A172 (cell line): ENCODE results near the gene MAD1L1. TPM values are rescaled to one million over a fixed set of nuclear protein-coding genes. Genes with fewer than 3 reads are reported as not detected.
"Not testable (repeated sequence)": the region's sequence is repeated elsewhere in the genome, so short reads cannot be mapped to it uniquely, and the experiment has no call there.

ENCODE experiments used
- DNase-seq: peaks from one replicate; pipeline ENCODE4 v3.0.0-alpha.2; 2015; ENCODE audit warnings: low spot score
- total RNA-seq: library from RNA; depleted of rRNA; stranded (reverse); fragments of >200 nt; shearing (Covaris generic); gene quantifications from 2 replicates; pipeline ENCODE4 v1.2.3, GENCODE V29; 2014

Gene MAD1L1
- total RNA-seq, 1 experiment from 2014 or later: 127 TPM

DNA sequence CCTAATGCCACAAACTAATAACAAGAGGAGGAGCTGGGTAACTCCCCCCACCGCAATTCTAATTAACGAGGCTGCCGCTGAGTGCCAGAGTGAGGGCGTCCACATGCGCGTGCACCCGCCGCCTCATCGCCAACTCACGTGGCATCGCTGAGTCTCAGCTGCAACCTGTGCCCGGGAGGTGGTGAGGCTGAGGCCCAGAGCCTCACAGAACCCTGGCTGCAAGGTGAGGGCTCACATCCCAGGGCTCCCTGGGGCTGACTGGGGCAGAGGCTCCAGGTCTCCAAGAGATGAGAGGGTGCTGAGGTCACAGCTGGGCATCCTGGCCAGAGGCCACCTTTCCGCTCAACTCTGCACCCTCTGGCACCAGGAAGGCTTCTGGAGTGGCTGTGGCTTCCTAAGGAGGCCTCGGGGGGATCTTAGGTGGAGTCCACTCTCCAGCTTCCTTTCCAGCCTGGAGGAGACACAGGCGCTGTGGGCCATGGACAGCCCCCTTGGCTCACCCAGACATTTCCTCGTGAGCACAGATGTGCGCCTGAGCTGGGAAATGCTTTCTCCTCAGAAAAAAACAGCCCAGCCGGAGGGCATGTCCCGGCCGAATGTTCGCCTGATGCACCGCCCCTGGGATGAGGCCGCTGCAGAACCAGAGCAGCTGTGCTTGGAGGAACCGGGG, 242.6 kb downstream of the MAD1L1 start:
- no peak for DNase-seq

DNA sequence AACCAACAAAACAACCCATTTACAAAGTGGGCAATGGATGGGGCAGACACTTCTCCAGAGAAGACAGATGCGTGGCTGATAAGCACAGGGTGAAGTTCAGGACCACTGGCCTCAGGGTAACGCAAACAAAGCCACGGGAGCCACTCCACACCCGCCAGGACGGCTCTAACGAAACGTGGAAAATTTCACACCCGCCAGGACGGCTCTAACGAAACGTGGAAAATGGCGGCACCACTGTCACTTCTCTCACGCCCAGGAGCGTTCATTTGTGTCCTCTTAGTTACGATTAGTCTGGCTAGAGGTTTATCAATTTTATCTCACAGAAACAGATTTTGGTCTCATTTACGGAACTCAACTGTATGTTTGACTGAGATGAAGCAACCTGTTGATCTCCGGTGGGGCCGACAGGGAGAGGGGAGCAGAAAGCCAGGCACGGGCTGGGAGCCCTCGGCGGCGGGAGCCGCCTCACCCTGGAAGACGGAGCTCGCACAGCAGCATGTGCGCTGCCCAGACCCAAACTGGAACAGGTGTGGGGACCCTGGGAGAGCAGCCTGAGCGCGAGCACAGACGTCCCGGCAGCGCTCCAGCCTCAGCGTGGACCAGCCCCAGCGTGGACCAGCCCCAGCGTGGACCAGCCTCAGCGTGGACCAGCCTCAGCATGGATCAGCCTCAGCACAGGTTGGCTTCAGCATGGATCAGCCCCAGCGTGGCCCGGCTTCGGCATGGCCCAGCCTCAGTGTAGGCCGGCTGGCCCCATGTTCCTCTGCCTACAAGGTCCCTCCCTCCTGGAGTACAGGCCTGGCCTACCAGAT, 243.5 kb downstream of the MAD1L1 start:
- DNase-seq: no peak

DNA sequence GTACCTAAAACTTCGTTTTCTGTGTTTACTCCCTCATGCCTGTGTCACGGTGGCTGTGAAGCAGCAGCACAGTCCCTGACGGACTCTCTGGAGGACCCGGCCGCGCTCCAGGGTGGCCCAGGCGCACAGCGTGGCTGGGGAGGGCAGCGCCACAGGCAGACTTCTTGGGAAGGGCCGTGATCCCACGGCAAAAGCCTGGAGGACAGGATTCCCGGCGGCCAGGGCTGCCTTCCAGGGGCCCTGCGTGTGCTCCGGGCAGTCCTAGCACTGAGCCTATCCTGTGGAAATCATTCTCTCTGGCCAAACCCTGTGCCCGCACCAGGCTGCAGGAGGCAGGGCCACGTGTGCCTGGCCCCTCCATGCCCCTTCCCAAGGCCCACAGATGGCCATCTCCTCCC, 244.2 kb downstream of the MAD1L1 start:
- DNase-seq: no peak

DNA sequence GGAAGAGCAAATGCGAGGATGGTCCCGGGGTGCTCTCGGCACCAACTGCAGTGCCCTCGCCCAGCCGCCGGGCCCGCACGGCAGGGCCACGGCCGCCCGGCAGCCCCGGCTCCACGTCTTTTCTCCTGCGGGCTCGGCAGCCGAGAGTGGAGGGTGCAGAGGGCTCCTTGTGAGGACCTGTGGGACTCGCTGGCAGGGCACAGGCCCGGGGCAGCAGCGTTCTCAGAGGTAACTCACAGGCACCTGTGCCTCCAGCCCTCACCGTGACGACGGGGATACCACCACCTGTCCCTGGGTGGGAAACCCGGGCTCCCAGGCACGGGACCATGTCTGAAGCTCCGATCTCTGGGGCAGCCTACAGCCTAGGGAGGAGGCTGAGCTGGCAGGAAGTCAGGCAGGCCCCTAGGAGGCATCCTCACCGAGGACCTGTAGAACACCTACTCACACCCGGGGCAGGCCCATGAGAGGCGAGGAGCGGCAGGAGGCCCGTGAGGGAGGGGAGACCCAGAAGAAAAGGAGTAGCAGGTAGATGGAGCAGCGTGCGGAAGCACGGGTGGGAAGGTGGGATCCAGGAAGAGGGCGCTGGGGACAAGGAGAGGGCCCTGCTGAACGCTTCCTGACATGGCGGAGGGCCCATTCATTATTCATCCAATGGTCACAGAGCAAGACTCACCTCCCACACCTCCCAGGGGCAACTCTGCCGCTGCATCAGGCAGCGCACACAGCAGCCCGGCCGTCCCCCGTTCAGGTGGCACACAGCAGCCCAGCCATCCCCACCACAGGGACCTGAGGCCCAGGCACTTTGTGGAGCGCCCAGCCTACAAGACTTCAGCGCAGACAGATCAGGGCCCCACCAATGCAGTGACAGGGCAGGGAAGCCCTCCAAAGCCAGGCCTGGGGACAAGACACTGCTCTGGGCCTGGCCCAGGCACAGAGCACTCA, 244.9 kb downstream of the MAD1L1 start:
- no peak for DNase-seq

DNA sequence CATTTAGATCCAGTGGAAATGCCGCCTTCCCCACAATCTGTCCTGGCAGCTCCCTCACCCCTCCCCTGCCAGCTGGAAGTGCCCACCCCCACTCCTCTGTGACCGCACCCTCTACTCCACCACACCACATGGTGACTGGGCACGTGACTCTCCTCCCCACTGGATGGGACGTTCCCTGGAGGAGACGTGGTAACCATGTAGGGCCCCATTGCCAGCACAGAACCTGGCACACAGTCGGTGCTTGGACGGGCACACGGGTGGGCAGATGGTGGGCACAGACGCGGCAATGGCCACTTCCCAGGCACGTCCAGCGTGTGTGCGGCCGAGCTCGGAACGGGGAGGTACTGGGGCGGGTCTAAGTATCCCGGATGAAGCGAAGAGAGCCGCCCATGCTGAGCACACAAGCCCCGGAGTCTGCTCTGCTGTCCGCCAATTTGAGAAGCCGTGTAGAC, 245.6 kb downstream of the MAD1L1 start:
- DNase-seq: no peak

DNA sequence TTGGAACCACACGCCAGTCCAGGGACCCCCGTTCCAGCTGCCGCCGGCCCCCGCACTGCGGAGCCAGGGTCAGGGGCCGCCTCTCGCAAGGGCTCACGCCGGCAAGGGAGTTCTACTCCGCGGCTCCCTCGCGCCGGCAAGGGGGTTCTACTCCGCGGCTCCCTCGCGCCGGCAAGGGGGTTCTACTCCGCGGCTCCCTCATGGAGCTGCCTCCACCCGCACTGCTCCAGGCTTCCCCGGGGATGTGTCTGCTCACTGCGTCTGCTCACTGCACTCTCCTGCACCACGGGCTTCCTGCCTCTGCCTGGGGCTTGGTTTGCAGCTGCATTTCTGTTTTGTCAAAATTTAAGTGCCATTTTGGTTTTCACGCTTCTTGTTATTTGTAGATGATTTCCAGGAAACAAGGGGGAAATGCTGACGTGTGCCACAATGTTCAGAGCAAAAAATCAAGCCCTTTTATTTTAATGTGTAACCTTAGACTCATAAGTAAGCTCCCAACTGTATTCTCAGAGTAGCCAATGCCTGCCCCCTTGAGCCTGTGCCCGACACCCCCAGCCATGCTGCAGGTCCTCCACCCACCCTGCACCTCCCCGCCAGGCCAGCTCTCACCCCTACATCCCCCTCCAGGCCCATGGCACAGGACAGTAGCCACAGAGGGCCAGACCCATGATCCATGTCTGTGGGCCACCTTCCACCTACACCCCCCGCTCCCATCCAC, 246.2 kb downstream of the MAD1L1 start:
- no peak for DNase-seq

DNA sequence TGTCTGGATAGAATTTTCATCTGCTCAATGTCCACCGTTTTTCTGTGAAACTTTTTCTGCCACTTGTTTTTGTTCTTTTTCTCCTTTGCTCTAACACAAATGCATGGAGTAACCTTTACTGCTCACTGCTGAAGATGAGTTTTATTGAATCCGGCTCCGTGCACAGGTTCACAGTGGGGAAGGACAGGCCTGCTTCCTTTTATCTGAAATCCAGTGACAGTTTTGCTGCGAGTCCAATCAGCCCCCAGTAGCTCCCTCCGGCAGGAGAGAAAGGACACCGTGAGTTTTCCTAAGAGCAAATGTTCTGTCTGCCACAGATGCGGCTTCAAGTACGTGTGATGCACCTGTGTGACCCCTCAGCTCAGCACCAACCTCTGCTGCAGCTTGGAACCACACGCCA, 246.8 kb downstream of the MAD1L1 start:
- DNase-seq: no peak

DNA sequence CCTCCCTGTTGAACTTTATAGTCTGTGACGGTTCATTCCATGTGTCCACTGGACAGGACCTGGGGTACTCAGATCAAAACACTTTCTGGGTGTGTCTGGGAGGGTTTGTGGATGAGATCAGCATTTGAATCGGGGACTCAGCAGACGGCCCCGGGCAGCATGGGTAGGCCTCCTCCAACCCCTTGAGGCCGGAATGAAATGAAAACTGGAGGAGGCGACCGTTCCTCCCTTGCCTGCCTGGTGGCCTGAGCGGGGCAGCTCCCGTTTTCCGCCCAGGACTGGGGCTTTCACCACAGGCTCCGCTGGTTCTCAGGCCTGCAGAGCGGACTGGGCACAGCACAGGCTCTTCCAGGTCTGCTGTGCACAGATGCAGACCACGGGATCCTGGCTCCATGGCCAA, 247.7 kb downstream of the MAD1L1 start:
- DNase-seq: no peak

DNA sequence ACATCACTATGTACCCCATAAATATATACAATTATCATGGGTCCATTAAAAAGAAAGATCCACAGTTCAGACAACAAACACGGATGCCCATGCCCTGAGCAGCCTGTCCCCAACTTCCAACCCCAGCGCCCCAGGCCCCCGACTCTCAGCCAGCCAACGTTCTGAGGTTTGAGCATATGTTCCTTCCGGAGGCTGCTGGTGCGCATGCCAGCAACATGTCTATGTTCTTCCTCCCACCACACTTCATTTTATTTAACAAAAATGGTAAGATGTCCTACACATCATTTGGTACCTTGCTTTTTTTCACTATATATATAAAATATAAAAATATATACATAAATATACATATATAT, 250.9 kb downstream of the MAD1L1 start:
- no peak for DNase-seq

DNA sequence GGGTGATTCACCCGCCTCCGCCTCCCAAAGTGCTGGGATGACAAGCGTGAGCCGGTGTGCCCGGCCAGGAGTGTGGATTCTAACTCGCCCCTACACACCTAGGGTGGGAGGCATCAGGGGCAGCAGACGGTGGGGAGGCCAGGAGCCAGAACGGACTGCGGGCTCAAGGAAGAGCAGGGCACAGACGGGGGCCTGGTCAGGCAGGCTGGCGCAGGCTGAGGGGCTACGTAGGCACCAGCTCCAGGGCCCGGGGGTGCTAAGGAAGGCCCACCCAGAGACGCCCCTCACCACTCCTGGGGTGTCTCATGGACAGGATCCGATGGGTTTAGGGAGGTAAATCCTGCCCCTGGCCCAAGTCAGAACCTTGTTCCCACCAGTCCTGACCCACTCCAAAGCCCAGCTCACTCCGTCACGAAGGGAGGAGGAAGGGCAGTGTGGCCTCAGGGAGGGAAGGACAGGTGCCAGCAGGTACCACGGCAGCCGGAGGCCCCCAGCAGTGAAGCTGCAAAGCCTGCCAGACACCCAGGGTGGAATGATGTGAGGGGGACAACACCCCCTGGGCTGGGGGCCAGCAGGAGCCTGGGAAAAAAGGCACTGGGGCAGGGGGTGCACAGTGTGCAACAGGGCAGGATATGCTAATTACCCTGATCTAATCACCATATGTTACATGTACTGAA, 251.4 kb downstream of the MAD1L1 start:
- no peak for DNase-seq

DNA sequence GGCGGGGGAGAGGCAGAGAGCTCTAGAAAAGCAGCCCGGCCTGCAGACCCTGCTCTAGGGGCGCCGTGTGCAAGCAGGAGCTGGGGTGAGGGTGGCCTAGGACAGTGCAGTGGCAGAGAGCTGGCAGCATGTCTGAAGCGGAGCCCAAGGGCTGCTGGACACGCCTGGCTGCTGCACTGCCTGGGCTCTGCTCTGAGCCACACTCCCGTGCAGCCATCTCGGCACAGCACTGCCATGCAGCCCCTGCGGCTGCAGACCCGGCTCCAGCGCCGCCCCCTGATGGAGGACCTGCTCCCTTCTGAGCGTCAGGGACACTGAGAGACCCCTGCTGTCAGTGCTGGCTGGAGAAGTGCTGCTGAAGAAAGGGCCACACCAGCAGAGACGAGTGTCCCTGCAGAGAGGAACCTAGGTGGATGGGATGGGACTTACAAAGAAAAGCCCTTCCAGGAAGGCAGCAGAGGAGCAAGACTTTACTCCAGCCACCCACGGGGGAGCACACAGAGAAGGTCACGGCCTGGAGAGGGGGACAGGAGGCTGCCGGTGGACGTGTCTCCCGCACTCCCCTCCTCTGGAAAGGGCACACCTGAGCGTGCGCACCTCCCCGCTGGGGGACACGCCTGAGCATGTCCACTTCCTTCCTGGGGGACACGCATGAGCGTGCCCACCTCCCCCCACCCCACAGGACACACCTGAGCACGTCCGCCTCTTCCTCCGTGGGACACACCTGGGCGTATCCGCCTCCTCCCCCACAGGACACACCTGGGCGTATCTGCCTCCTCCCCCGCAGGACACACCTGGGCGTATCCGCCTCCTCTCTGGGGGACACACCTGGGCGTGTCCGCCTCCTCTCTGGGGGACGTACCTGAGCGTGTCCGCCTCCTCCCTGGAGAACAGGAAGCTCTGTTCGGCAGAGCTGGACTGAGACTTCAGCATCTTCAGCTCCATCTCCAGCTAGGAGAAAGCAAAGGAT, 252.9 kb downstream of the MAD1L1 start:
- DNase-seq: no peak

DNA sequence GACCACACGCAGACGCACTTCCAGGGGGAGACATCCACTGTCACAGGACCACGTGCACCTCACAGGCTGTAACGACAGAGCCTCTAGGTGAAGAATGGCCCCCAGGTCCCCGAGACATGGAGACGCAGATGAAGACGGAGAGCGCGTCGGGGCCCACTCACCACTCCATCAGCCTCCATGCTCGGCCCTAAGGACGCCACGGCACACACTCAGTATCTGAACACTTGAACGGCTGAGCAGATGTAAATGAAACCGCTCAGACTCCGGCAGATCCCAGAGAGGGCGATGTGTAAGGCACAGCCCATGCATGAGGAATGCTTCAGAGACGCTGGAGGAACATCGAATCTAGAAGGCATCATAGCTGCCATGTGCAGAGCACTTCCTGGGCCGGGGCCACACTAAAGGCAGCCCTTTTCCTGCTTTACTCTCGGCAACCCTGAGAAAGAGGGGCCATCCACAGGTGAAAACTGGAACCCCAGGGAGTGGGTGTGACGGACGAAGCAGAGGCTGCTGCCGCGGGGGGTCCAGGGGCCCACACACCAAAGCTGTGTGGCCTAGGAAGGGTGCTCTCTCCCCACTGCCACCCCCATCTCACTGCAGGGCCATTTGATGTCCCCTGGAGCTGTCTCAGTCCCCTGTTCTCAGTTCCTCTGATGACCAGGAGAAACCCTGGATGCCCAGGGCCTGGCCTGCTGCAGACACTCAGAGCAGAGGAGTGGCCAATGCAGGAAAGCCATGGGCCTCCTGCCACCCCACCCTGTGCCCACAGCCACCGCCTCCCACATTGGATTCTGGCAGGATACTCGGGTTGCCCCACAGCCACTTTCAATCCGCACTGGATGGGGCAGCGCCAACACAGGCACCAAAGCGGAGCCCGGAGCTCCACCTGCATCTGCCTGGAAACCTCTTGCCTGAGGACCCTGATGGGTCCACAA, 253.8 kb downstream of the MAD1L1 start:
- no peak for DNase-seq

DNA sequence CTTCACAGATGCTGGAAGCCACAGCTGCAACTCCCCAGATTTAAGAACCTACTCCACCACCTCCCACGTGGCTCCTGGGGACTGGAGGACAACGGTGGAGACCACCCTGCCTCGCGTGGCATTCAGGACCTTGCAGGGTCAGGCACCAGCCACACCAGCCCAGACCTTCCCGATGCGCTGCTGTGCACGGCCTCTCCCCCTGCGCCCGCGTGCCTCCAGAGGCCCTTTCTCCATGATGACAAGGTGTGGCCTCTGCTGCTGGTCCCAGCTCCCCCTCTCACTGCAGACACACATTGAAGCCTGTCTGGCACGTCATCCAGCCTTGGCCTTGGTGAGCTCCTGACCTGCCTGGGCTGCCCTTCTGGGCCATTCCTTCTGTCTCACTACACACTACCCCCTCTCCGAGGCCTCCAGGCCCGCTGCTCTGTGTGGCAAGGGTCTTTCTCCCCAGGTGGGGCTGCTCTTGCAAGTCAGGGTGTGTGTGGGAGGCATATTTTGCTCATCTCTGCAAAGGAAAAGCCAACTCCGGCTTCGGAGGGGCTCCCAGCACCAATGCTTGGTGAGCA, 254.8 kb downstream of the MAD1L1 start:
- no peak for DNase-seq

DNA sequence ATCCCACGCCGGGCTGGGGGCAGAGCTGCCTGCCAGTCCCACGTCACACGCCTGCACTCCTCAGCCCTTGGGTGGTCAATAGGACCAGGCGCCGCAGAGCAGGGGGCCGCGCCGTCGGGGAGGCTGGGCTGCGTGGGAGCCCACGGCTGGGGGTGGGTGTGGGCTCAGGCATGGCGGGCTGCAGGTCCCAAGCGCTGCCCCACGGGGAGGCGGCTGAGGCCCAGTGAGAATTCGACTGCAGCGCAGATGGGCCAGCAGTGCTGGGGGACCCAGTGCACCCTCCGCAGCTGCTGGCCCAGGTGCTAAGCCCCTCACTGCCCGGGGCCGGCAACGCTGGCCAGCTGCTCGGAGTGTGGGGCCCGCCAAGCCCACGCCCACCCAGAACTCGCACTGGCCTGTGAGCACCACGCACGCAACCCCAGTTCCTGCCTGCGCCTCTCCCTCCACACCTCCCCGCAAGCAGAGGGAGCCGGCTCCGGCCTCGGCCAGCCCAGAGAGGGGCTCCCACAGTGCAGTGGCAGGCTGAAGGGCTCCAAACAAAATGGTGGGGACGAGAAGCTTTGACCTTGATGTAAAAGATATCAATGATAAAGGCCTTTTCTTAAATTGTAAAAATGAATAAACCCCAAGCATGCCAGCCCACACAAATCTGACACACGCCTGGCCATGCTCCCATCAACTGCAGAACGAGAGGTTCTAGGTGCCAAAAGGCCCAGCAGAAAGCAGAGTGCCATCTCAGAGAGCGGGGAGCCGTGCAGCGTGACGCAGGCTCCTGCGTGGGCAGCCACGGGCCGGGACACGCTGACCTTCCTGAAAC, 255.5 kb downstream of the MAD1L1 start:
- no peak for DNase-seq

DNA sequence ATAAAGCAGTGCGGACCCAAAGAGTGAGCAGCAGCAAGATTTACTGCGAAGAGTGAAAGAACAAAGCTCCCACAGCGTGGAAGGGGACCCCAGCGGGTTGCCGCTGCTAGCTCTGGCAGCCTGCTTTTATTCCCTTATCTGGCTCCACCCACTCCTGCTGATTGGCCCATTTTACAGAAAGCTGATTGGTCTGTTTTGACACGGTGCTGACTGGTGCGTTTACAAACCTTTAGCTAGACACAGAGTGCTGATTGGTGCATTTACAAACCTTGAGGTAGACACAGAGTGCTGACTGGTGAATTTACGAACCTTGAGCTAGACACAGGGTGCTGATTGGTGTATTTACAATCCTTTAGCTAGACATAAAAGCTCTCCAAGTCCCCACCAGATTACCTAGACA, 256.2 kb downstream of the MAD1L1 start:
- DNase-seq: not testable (repeated sequence)

DNA sequence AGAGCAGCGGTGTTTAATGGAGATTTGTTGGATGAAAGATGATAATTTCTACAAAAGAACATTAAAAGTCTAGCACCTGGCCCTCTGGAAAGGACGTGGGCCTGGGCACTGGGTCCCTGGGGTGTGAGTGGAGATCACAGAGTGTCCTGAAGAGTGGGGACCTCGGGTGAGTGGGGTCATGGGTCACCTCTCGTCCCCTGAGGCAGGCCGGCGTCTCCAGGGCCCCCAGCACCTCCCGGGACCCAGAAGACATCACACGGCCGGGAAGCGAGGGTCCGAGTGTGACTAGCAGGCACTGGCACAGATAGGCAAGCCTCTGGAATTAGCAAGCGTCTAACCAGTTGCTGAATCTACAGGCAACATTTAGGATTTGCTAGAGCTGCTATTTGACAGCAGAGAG, 257.2 kb downstream of the MAD1L1 start:
- DNase-seq: no peak

DNA sequence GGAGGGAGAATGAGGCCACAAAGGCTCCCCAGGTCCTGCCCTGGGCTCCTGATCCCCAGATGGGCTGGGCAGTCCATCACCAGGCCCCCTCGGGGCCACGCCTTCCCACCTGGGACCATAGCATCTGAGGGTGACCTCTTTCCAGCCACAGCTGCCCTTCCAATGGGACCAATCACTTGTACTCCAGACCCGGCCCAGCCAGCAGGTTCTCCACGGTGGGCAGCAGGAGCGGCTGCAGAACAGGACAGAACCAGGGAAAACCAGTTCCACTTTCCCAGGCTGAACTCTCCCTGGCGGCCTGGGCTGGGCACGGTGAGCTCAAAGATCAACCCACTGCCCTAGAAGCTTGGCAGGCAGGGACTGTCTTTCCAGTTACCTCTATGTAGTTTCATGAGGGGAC, 257.6 kb downstream of the MAD1L1 start:
- no peak for DNase-seq
